HepG2 (cell line): ENCODE data around the gene OPALIN. TPM values are rescaled to one million over a fixed set of nuclear protein-coding genes. Genes with fewer than 3 reads are reported as not detected.

Experiments used
- ATF1 ChIP-seq: IDR thresholded peaks from 2 replicates; pipeline ENCODE4 v1.6.1; 2016; ENCODE audit warnings: mild to moderate bottlenecking, control low read depth
- DRAP1 ChIP-seq: IDR thresholded peaks from 2 replicates; pipeline ENCODE4 v1.6.1; 2016; ENCODE audit warnings: missing genetic modification reagents, missing compliant biosample characterization
- HNRNPL ChIP-seq: fragments of 200-400 bp; formaldehyde crosslinking; IDR thresholded peaks from 2 replicates; pipeline ENCODE4 v1.6.1; 2017; ENCODE audit warnings: mild to moderate bottlenecking, low read depth, low read length
- IRF2 ChIP-seq: IDR thresholded peaks from 2 replicates; pipeline ENCODE4 v1.6.1; 2018; ENCODE audit warnings: missing genetic modification reagents, missing compliant biosample characterization
- RCOR2 ChIP-seq: IDR thresholded peaks from 2 replicates; pipeline ENCODE4 v1.6.1; 2016; ENCODE audit warnings: missing biosample characterization, missing genetic modification reagents
- SKIL ChIP-seq: sonication (generic); formaldehyde crosslinking; IDR thresholded peaks from 2 replicates; pipeline ENCODE4 v1.8.0; 2022; ENCODE audit warnings: missing genetic modification reagents, mild to moderate bottlenecking, moderate library complexity, borderline replicate concordance
- ZNF260 ChIP-seq: sonication (generic); formaldehyde crosslinking; IDR thresholded peaks from 2 replicates; pipeline ENCODE4 v1.4.0; 2020; ENCODE audit warnings: missing genetic modification reagents, low read depth, mild to moderate bottlenecking, borderline replicate concordance
- ZNF282 ChIP-seq: fragments of 450-650 bp; IDR thresholded peaks from 2 replicates; pipeline ENCODE4 v1.6.1; 2018; ENCODE audit not compliant: partially characterized antibody
- ZNF644 ChIP-seq: IDR thresholded peaks from 2 replicates; pipeline ENCODE4 v1.6.1; 2016; ENCODE audit warnings: low read depth
- ZNF766 ChIP-seq: sonication (generic); formaldehyde crosslinking; IDR thresholded peaks from 2 replicates; pipeline ENCODE4 v1.5.0; 2020; ENCODE audit warnings: missing genetic modification reagents, borderline replicate concordance
- polyA plus RNA-seq, 8 experiments: library from polyadenylated mRNA; depleted of rRNA in 3 of 8; stranded (reverse) in 7 of 8; unstranded in 1 of 8; fragments of >200 nt; fragmentation: Illumina TruSeq in 4 of 8; extraction: Trizol in 4 of 8; gene quantifications; 2 replicates each; pipeline versions ENCODE4 v1.2.1 to v1.2.3, GENCODE V29; 2011 to 2016; ENCODE audit warnings: low read depth in 4 of 8, missing spikeins in 1 of 8, mixed read lengths in 1 of 8; ENCODE audit not compliant: insufficient read depth in 1 of 8
- total RNA-seq, 5 experiments: library from RNA; depleted of rRNA; stranded (reverse); fragments of >200 nt; fragmentation: Illumina TruSeq; extraction: Trizol; gene quantifications; 2 replicates each; pipeline ENCODE4 v1.2.3, GENCODE V29; 2016; ENCODE audit warnings: low read depth in 1 of 5
- TF ChIP-seq, protein P1 (sequence below): sonication (generic); formaldehyde crosslinking; IDR thresholded peaks from 2 replicates; pipeline ENCODE4 v1.4.0; 2020; ENCODE audit warnings: missing genetic modification reagents; ENCODE audit errors: not compliant biosample characterization
- TF ChIP-seq, protein P2 (sequence below): sonication (generic); formaldehyde crosslinking; IDR thresholded peaks from 2 replicates; pipeline ENCODE4 v1.4.0; 2020; ENCODE audit warnings: missing genetic modification reagents

The OPALIN gene
- total and polyA plus RNA-seq, 2 of the 13 experiments (the other 11 are each of a cell fraction or from before 2014, with no cell fraction given), result not detected

- no peak for TF ChIP-seq SKIL
- no peak for TF ChIP-seq ZNF644 (CRISPR knock-in tag)
- no peak for TF ChIP-seq RCOR2
- TF ChIP-seq, protein P1, sequence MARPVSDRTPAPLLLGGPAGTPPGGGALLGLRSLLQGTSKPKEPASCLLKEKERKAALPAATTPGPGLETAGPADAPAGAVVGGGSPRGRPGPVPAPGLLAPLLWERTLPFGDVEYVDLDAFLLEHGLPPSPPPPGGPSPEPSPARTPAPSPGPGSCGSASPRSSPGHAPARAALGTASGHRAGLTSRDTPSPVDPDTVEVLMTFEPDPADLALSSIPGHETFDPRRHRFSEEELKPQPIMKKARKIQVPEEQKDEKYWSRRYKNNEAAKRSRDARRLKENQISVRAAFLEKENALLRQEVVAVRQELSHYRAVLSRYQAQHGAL (CRISPR knock-in tag), result no peak
- TF ChIP-seq, protein P2, sequence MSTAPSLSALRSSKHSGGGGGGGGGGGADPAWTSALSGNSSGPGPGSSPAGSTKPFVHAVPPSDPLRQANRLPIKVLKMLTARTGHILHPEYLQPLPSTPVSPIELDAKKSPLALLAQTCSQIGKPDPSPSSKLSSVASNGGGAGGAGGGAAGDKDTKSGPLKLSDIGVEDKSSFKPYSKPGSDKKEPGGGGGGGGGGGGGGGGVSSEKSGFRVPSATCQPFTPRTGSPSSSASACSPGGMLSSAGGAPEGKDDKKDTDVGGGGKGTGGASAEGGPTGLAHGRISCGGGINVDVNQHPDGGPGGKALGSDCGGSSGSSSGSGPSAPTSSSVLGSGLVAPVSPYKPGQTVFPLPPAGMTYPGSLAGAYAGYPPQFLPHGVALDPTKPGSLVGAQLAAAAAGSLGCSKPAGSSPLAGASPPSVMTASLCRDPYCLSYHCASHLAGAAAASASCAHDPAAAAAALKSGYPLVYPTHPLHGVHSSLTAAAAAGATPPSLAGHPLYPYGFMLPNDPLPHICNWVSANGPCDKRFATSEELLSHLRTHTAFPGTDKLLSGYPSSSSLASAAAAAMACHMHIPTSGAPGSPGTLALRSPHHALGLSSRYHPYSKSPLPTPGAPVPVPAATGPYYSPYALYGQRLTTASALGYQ, result no peak
- TF ChIP-seq HNRNPL, result no peak
- TF ChIP-seq ZNF260 (CRISPR knock-in tag), result no peak
- TF ChIP-seq IRF2 (CRISPR knock-in tag), result no peak
- TF ChIP-seq ZNF282, result no peak
- no peak for TF ChIP-seq ATF1 (CRISPR knock-in tag)
- TF ChIP-seq DRAP1 (CRISPR knock-in tag), result no peak
- TF ChIP-seq ZNF766, result no peak
Observed at GRCh38 chr10:96370584-96371157, 11.9 kb upstream of the OPALIN start (continued).
